Psoas muscle (tissue), 8 donors: ENCODE data around the gene FOXA3. TPM values are rescaled to one million over a fixed set of nuclear protein-coding genes. Genes with fewer than 3 reads are reported as not detected.

Source experiments
- ATAC-seq, 4 donors: fragments of 200-7000 bp; cut with Tn5 transposase; one replicate each; pipeline ENCODE4 v1.9.1; 2020; ENCODE audit warnings: moderate library complexity in 3 of 4, mild to moderate bottlenecking in 2 of 4
- DNase-seq, 2 donors: peaks; one replicate each; pipeline ENCODE4 v3.0.0-alpha.2; 2020
- H3K27ac ChIP-seq: fragments of 200-600 bp; one replicate; pipeline ENCODE4 v1.8.0; 2022
- H3K27me3 ChIP-seq, 3 donors: fragments of 200-600 bp in 1 of 3; one replicate each; pipeline versions ENCODE4 v1.6.1 to v1.8.0; 2013 to 2022; ENCODE audit warnings: low read length in 2 of 3, mild to moderate bottlenecking in 2 of 3, moderate library complexity in 1 of 3; ENCODE audit not compliant: insufficient read depth in 3 of 3
- H3K36me3 ChIP-seq, 2 donors: fragments of 200-600 bp in 1 of 2; one replicate each; pipeline versions ENCODE4 v1.6.1 to v1.8.0; 2013 to 2022; ENCODE audit warnings: low read depth in 1 of 2, mild to moderate bottlenecking in 1 of 2, moderate library complexity in 1 of 2; ENCODE audit not compliant: insufficient read depth in 1 of 2
- H3K4me1 ChIP-seq: fragments of 200-600 bp; one replicate; pipeline ENCODE4 v1.8.0; 2022
- H3K4me3 ChIP-seq: fragments of 200-600 bp; one replicate; pipeline ENCODE4 v1.8.0; 2022; ENCODE audit warnings: mild to moderate bottlenecking
- H3K9me3 ChIP-seq: fragments of 200-600 bp; one replicate; pipeline ENCODE4 v1.8.0; 2022
- CTCF ChIP-seq: fragments of 200-600 bp; IDR thresholded peaks from one replicate; pipeline ENCODE4 v1.8.0; 2022; ENCODE audit warnings: antibody characterized with exemption
- WGBS, 3 donors: extraction: QIAGEN DNeasy Blood & Tissue Kit; methylation state at CpG; one replicate each; pipeline versions ENCODE4 v1.1.6 to v1.1.7; 2013; 5-methylcytosine and 5-hydroxymethylcytosine counted together
- intact Hi-C, 2 donors: fragments of 100-400 bp; cut with DNase I; formaldehyde crosslinking; loops; one replicate each; pipeline versions ENCODE4 v1.11.0 to v1.14.2; 2022
- polyA plus RNA-seq, 3 donors: library from polyadenylated mRNA; stranded (reverse); fragments of 200-250 nt; gene quantifications; one replicate each; pipeline ENCODE4 v1.2.3, GENCODE V29; 2013
- total RNA-seq, 4 donors: library from RNA; stranded (reverse); fragmentation: NEBNext Ultra II Directional in 2 of 4; extraction: Animal tissue kit (Norgen Biotek cat#: 25700) in 2 of 4; gene quantifications; one replicate each; pipeline versions ENCODE4 v1.2.1 to v1.2.4, GENCODE V29; 2021 to 2023
- donor health status: healthy with polysubstance abuse.
- donor health status: DM: no; HTN: no; CAD: no; lungs with moderate emphysema.
- donor health status: Bipolar disorder and iron deficiency.
- donor health status: healthy.
- donor health status: DM: yes; HTN: yes; CAD: no.
- donor health status: DM: no; HTN: no; CAD: no.
- donor health status: DM: no; HTN: no; CAD: no.
- donor health status: DM: yes; HTN: yes; CAD: no.

FOXA3 gene
- total and polyA plus RNA-seq, 7 donors, result 0.05 to 0.35 (median 0.23) TPM; not detected in 4

GRCh38 chr19:45913874-45914830 lies 50.0 kb downstream of the FOXA3 start, which contains the start of gene NANOS2:
Gene NANOS2, minus strand, starts transcription at chr19:45914778. Its CDS starts 85 bp downstream, at chr19:45914693.
- ATAC-seq (no peak), DNase-seq (peak; percentile 27 to 58)
- peaks cover 0 to 28% (median 4%) of the 10 kb centered on the region in 3 donors for H3K27me3 ChIP-seq
- H3K4me1 ChIP-seq, result no peaks in the 10 kb centered on the region
- H3K9me3 ChIP-seq, result no peaks in the 10 kb centered on the region
- TF ChIP-seq CTCF, result no peak
- no peak within 1 kb of the TSS for H3K27ac ChIP-seq
- no peaks in the 10 kb centered on the region for H3K36me3 ChIP-seq
- 56 to 63% (median 58%) methylated on average over 42 to 44 of the region's 44 CpGs for WGBS, 3 donors
- intact Hi-C loops, result no loop called here
- no peak within 1 kb of the TSS for H3K4me3 ChIP-seq

GRCh38 chr19:45917421-45918091 lies 53.4 kb downstream of the FOXA3 start:
- ATAC-seq, result no peak
- Histone ChIP-seq H3K27ac (no peak overlapping the region), H3K27me3 (peaks cover 0 to 25% (median 3%) of the 10 kb centered on the region in 3 donors), H3K4me3 (no peak overlapping the region), H3K9me3 (no peaks in the 10 kb centered on the region), H3K36me3 (no peaks in the 10 kb centered on the region), H3K4me1 (no peaks in the 10 kb centered on the region)
- WGBS, 3 donors, result 54 to 63% (median 63%) methylated on average over 4 of the region's 4 CpGs
- TF ChIP-seq CTCF, result no peak
- intact Hi-C loops, result no loop called here
- no peak for DNase-seq

GRCh38 chr19:45918721-45919120 lies 54.6 kb downstream of the FOXA3 start:
- Histone ChIP-seq H3K9me3 (no peaks in the 10 kb centered on the region), H3K27ac (no peak overlapping the region), H3K4me1 (no peaks in the 10 kb centered on the region), H3K4me3 (no peak overlapping the region), H3K27me3 (peaks cover 0 to 16% (median 1%) of the 10 kb centered on the region in 3 donors), H3K36me3 (no peaks in the 10 kb centered on the region)
- ATAC-seq, result no peak
- no peak for TF ChIP-seq CTCF
- no peak for DNase-seq
- intact Hi-C loops, result no loop called here
- WGBS, 3 donors, result 54 to 73% (median 61%) methylated on average over 4 of the region's 4 CpGs

GRCh38 chr19:45919678-45920077 lies 55.6 kb downstream of the FOXA3 start:
- WGBS, 3 donors, result 25 to 39% (median 38%) methylated on average over 7 of the region's 7 CpGs
- intact Hi-C loops, result no loop called here

More at GRCh38 chr19:45919678-45920077, 55.6 kb downstream of the FOXA3 start:
- H3K27ac ChIP-seq, result no peak overlapping the region
- no peak for TF ChIP-seq CTCF
- peaks cover 0 to 12% (median 0%) of the 10 kb centered on the region in 3 donors for H3K27me3 ChIP-seq
- H3K9me3 ChIP-seq, result no peaks in the 10 kb centered on the region
- H3K4me3 ChIP-seq, result no peak overlapping the region
- H3K4me1 ChIP-seq, result no peaks in the 10 kb centered on the region
- no peak for ATAC-seq
- peak in 1 of 2 donors; percentile 30 for DNase-seq
- H3K36me3 ChIP-seq, result no peaks in the 10 kb centered on the region
